CD4-positive, alpha-beta memory T cell (primary cell): ENCODE results near the gene ZNF117. TPM values are rescaled to one million over a fixed set of nuclear protein-coding genes. Genes with fewer than 3 reads are reported as not detected.
A peak's percentile ranks its signal among the peaks of the same experiment; 100 is the strongest.
"Not testable (repeated sequence)": the region's sequence is repeated elsewhere in the genome, so short reads cannot be mapped to it uniquely, and the experiment has no call there.

ENCODE experiments used
- CTCF ChIA-PET: fragments of 350-600 bp; sonication (Branson Sonifier 250); formaldehyde crosslinking; loops from one replicate; lab custom pipeline; 2021; ENCODE audit warnings: inconsistent platforms; ENCODE audit not compliant: partially characterized antibody; lab: Charles Lee
- POLR2A ChIA-PET: fragments of 350-600 bp; sonication (Branson Sonifier 250); formaldehyde crosslinking; loops from one replicate; lab custom pipeline; 2021; ENCODE audit not compliant: partially characterized antibody; lab: Charles Lee
- DNase-seq, 5 donors: peaks; one replicate each; pipeline versions ENCODE4 v3.0.0 to v3.0.0-alpha.2; 2020 to 2022; ENCODE audit warnings: mixed read lengths in 1 of 5
- H3K27ac ChIP-seq: one replicate; pipeline ENCODE4 v1.7.0; 2013; ENCODE audit warnings: low read depth, low read length
- H3K27me3 ChIP-seq: 2 replicates; pipeline ENCODE4 v1.7.0; 2013; ENCODE audit warnings: mild to moderate bottlenecking, low read length, moderate library complexity; ENCODE audit not compliant: insufficient read depth
- H3K36me3 ChIP-seq: 2 replicates; pipeline ENCODE4 v1.7.0; 2013; ENCODE audit warnings: mild to moderate bottlenecking, low read length, moderate library complexity; ENCODE audit not compliant: insufficient read depth
- H3K4me1 ChIP-seq: 2 replicates; pipeline ENCODE4 v1.7.0; 2013; ENCODE audit warnings: mild to moderate bottlenecking, low read length, moderate library complexity; ENCODE audit not compliant: insufficient read depth
- H3K4me3 ChIP-seq, 2 donors: one replicate each; pipeline ENCODE4 v1.7.0; 2013; ENCODE audit warnings: low read length in 2 of 2, mild to moderate bottlenecking in 1 of 2
- H3K9me3 ChIP-seq, 2 donors: one replicate each; pipeline ENCODE4 v1.7.0; 2013; ENCODE audit warnings: low read length in 2 of 2, control low read depth in 1 of 2; ENCODE audit not compliant: control insufficient read depth in 1 of 2
- H3K27ac Mint-ChIP-seq, 7 donors: one replicate each; pipeline ENCODE4 v1.8.0; 2020 to 2021; ENCODE audit warnings: mixed read lengths in 7 of 7, mild to moderate bottlenecking in 6 of 7, inconsistent platforms in 3 of 7, moderate library complexity in 3 of 7
- H3K27me3 Mint-ChIP-seq, 2 donors: one replicate each; pipeline ENCODE4 v1.8.0; 2020 to 2021; ENCODE audit warnings: mixed read lengths in 2 of 2
- H3K36me3 Mint-ChIP-seq, 2 donors: one replicate each; pipeline ENCODE4 v1.8.0; 2020 to 2021; ENCODE audit warnings: mixed read lengths in 2 of 2, inconsistent platforms in 1 of 2, mild to moderate bottlenecking in 1 of 2
- H3K4me1 Mint-ChIP-seq, 4 donors: one replicate each; pipeline ENCODE4 v1.8.0; 2020 to 2021; ENCODE audit warnings: mixed read lengths in 4 of 4, mild to moderate bottlenecking in 1 of 4
- H3K4me3 Mint-ChIP-seq, 8 donors: one replicate each; pipeline ENCODE4 v1.8.0; 2020 to 2021; ENCODE audit warnings: mixed read lengths in 8 of 8, mild to moderate bottlenecking in 7 of 8, moderate library complexity in 6 of 8, inconsistent platforms in 3 of 8
- H3K9me3 Mint-ChIP-seq, 8 donors: one replicate each; pipeline ENCODE4 v1.8.0; 2020 to 2021; ENCODE audit warnings: mixed read lengths in 8 of 8, mild to moderate bottlenecking in 5 of 8, inconsistent platforms in 3 of 8, moderate library complexity in 1 of 8
- intact Hi-C: fragments of 100-400 bp; cut with micrococcal nuclease; formaldehyde crosslinking; loops from one replicate; pipeline ENCODE4 v1.15.1; 2023
- polyA plus RNA-seq, 2 donors: library from polyadenylated mRNA; unstranded; fragments of 300-500 nt; fragmentation: Illumina TruSeq; gene quantifications; one replicate each; pipeline ENCODE4 v1.2.3, GENCODE V29; 2021
- total RNA-seq, 2 experiments: library from RNA; stranded (reverse); gene quantifications; one replicate each; pipeline ENCODE4 v1.2.3, GENCODE V29; 2021

ZNF117 gene
- total and polyA plus RNA-seq, 4 experiments from 2014 or later = 0.78 to 5.3 (median 3.0) TPM

DNA sequence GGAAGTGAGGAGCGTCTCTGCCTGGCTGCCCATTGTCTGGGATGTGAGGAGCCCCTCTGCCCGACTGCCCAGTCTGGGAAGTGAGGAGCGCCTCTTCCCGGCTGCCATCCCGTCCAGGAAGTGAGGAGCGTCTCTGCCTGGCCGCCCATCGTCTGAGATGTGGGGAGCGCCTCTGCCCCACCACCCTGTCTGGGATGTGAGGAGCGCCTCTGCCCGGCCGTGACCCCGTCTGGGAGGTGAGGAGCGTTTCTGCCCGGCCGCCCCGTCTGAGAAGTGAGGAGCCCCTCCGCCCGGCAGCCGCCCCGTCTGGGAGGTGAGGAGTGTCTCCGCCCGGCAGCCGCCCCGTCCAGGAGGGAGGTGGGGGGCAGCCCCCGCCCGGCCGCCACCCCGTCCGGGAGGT is 42.6 kb upstream of the ZNF117 start:
- H3K9me3 ChIP-seq, CTCF ChIA-PET, H3K27ac ChIP-seq, intact Hi-C loops, H3K4me3 ChIP-seq, H3K4me1 Mint-ChIP-seq, POLR2A ChIA-PET, H3K4me1 ChIP-seq, H3K27ac Mint-ChIP-seq, H3K36me3 ChIP-seq, H3K4me3 Mint-ChIP-seq, H3K36me3 Mint-ChIP-seq, H3K27me3 ChIP-seq, DNase-seq, H3K27me3 Mint-ChIP-seq, H3K9me3 Mint-ChIP-seq: not testable (repeated sequence)

DNA sequence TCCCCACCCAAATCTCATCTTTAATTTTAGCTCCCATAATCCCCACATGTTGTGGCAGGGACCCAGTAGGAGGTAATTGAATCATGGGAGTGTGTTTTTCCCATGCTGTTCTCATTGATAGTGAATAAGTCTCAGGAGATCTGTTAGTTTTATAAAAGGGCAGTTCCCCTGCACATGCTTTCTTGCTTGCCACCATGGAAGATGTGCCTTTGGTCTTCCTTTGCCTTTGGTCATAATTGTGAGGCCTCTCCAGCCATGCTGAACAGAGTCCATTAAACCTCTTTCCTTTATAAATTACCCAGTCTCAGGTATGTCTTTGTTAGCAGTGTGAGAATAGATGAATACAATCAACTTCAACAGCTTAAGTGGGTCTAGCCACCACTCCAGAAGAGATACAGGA is 34.2 kb upstream of the ZNF117 start:
- H3K36me3 Mint-ChIP-seq, H3K4me1 Mint-ChIP-seq, H3K27ac ChIP-seq, H3K36me3 ChIP-seq, H3K27me3 ChIP-seq, H3K9me3 ChIP-seq, H3K27ac Mint-ChIP-seq, DNase-seq, H3K4me3 ChIP-seq, H3K27me3 Mint-ChIP-seq, H3K4me1 ChIP-seq, H3K9me3 Mint-ChIP-seq, H3K4me3 Mint-ChIP-seq, POLR2A ChIA-PET, intact Hi-C loops: not testable (repeated sequence)
- CTCF ChIA-PET = interaction anchor here (0.6 kb wide), 1 partner anchor 1392 kb away, joined by 4 read pairs; no protein-coding TSS in a partner anchor

DNA sequence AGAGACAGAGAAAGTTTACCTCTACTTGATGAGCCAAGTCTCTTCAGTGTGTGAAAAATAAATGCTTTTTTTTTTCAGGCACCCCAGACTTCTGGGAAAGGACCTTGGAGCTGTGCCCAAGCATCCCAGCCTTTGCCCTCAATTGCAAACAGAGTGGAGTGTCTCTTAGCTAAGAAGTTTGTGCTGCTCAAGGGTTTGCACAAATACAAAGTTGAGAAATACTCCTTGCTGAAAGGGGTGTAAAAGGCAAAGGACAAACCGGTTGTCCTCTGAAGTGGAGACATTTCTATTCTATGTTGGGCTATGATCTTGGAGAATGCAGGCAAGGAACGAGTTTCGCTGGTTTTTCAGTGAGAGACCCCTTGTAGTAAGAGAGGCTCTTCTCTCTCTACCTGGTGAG is 30.1 kb upstream of the ZNF117 start:
- H3K27ac Mint-ChIP-seq, H3K4me3 Mint-ChIP-seq, H3K36me3 ChIP-seq, H3K36me3 Mint-ChIP-seq, H3K4me3 ChIP-seq, H3K9me3 Mint-ChIP-seq, intact Hi-C loops, H3K27me3 ChIP-seq, H3K27ac ChIP-seq, H3K9me3 ChIP-seq, H3K27me3 Mint-ChIP-seq, H3K4me1 ChIP-seq, CTCF ChIA-PET, H3K4me1 Mint-ChIP-seq, DNase-seq, POLR2A ChIA-PET: not testable (repeated sequence)

DNA sequence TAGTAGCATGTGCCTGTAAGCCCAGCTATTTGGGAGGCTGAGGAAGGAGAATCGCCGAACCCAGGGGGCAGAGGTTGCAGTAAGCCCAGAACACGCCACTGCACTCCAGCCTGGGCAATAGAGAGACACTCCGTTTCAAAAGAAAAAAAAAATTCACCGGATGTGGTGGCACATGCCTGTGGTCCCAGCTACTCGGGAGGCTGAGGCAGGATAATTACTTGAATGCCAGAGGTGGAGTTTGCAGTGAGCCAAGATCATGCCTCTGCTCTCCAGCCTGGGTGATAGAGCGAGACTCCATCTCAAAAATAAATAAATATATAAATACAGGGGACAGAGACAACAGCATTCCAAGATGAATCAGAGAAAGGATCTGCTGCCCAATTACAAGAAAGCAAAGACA is 19.0 kb upstream of the ZNF117 start:
- Mint-ChIP-seq H3K36me3 (peaks cover under 1 to 13% of the 10 kb centered on the region in 2 donors), H3K4me1 (peaks cover 12 to 22% (median 17%) of the 10 kb centered on the region in 4 donors)
- H3K9me3 ChIP-seq, DNase-seq, H3K9me3 Mint-ChIP-seq, H3K27ac Mint-ChIP-seq, H3K36me3 ChIP-seq, H3K27me3 Mint-ChIP-seq, H3K4me3 Mint-ChIP-seq, CTCF ChIA-PET, H3K4me3 ChIP-seq, POLR2A ChIA-PET, H3K27me3 ChIP-seq, H3K27ac ChIP-seq: not testable (repeated sequence)
- H3K4me1 ChIP-seq = peaks cover 18% of the 10 kb centered on the region
- intact Hi-C loops = loop anchor here (5.0 to 10.0 kb wide), 3 partner anchors 123 to 345 kb away; partner anchors contain the start of genes ZNF107 and ZNF138

DNA sequence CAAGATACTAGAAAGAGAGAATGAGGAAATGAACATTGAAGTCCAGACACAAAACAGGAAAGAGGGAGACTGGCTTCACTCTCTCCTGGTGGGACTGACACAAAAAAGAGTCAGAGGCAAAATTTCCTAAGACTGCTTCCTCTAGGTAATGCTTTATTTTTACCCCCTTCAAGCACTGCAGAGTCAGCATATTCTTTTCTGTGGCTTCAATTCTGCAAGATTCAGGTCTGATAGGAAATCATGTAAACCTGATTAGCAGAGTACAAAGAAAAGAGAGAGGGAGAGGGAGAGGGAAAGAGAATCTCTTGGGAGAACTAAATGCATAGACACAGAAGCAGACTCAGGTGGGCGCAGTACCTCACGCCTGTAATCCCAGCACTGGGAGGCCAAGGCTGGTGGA is 18.6 kb upstream of the ZNF117 start:
- H3K4me3 ChIP-seq, H3K9me3 ChIP-seq, H3K27me3 ChIP-seq, H3K27ac ChIP-seq, POLR2A ChIA-PET, H3K27ac Mint-ChIP-seq, CTCF ChIA-PET, DNase-seq, H3K9me3 Mint-ChIP-seq, H3K27me3 Mint-ChIP-seq, H3K36me3 ChIP-seq, H3K4me3 Mint-ChIP-seq: not testable (repeated sequence)
- intact Hi-C loops = loop anchor here (5.0 to 10.0 kb wide), 3 partner anchors 122 to 345 kb away; partner anchors contain the start of genes ZNF107 and ZNF138
- Mint-ChIP-seq H3K4me1 (peaks cover 17 to 27% (median 22%) of the 10 kb centered on the region in 4 donors), H3K36me3 (peaks cover 6 to 18% of the 10 kb centered on the region in 2 donors)
- peaks cover 23% of the 10 kb centered on the region for H3K4me1 ChIP-seq

DNA sequence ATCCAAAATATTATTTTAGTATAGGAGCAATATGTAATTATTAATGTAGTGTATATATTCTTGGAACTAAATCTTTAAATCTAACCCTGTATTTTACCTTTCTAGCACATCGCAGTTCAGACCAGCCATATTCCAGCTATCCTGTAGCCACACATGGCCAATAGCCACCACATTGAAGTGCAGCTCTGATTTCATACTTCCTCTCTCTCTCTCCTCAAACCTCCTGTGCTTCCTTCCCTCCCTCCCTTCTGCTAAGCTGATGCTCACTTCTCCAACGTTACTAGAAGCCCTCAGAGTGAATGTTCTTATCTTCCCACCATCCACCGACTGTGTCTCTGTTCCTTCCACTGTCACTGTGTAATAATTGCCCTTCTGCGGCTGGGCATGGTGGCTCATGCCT is 16.2 kb upstream of the ZNF117 start:
- Mint-ChIP-seq H3K4me1 (peaks cover 26 to 47% (median 37%) of the 10 kb centered on the region in 4 donors), H3K36me3 (peaks cover 28 to 35% of the 10 kb centered on the region in 2 donors), H3K4me3 (peak overlapping the region; percentile 70 to 97 (median 96)), H3K9me3 (peaks cover 0 to 14% (median 2%) of the 10 kb centered on the region in 8 donors), H3K27ac (peak overlapping the region; percentile 90 to 98 (median 97))
- not testable (repeated sequence) for H3K9me3 ChIP-seq, H3K4me3 ChIP-seq, H3K36me3 ChIP-seq, H3K27me3 ChIP-seq, H3K27me3 Mint-ChIP-seq
- Histone ChIP-seq H3K27ac (peak overlapping the region; percentile 84), H3K4me1 (peaks cover 30% of the 10 kb centered on the region)
- CTCF ChIA-PET = interaction anchor here (1.0 to 2.3 kb wide), 2 partner anchors 31 to 55 kb away, joined by 3 to 12 read pairs; no protein-coding TSS in a partner anchor
- intact Hi-C loops = loop anchor here (2.0 to 10.0 kb wide), 5 partner anchors 74 to 342 kb away; partner anchors contain the start of genes ZNF107, ZNF138 and ZNF273
- POLR2A ChIA-PET = interaction anchor here (0.9 to 2.7 kb wide), 17 partner anchors 9 to 1990 kb away, joined by 3 to 34 read pairs (median 5); partner anchors contain the start of genes TYW1, ZNF107, ZNF138 and ZNF273
- peak in 1 of 5 donors; percentile 10 for DNase-seq

DNA sequence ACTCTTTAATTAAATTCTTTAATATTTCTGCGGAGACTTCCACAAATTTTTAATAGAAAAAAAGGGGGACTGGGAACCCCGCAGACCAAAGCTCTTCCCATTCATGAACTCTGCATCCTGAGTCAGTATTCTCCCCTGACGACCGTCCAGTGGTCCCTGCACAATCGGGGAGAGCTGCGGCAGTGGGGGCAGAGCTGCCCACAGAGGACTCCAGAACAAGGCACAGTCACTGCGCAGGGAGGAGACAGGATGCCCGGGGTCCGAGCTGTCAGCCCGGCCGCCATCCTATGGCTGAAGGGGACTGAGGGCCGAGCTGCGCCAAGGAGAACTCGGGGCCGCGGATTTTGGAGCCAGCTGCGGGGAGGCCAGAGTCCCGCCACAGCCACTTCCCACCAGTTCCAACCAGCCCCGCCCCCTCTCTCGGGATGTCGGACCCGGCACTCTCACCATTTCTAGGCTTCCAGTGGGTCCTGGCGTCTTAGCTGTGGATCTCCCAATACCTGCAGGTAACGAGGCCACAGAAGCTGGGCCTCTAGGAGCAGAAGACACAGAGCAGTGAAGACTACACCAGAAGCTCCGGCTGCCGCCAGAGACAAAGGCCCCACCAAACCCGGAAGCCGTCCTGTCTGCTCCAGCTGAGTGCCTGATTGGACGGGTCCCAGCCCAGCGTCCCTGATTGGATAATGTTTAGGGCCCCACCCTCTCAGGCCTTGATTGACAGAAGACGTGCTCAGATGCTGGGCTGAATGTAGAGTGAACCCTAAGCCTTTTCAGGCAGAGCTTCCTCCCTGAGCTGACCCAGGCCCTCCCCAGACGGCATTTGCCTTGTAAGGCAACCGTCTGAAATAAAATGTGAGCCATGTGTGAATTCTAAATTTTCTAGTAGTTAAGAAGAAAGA is 15.5 kb upstream of the ZNF117 start, which contains the start of gene ERV3-1:
Gene ERV3-1, minus strand, starts transcription at position 594 of the 899 bp plus-strand sequence. CDS start 13,661 bp downstream, outside the sequence.
- H3K4me1 Mint-ChIP-seq = peaks cover 29 to 52% (median 42%) of the 10 kb centered on the region in 4 donors
- H3K36me3 ChIP-seq = peaks cover 3% of the 10 kb centered on the region
- H3K27me3 Mint-ChIP-seq = no peaks in the 10 kb centered on the region
- ChIA-PET CTCF (interaction anchor here (1.0 to 2.3 kb wide), 2 partner anchors 32 to 54 kb away, joined by 3 to 12 read pairs; no protein-coding TSS in a partner anchor), POLR2A (interaction anchor here (0.9 to 2.7 kb wide), 17 partner anchors 9 to 1990 kb away, joined by 3 to 34 read pairs (median 5); partner anchors contain the start of genes TYW1, ZNF107, ZNF138 and ZNF273)
- peak within 1 kb of the TSS; percentile 84 for H3K27ac ChIP-seq
- peak; percentile 91 to 98 (median 93) for DNase-seq
- H3K36me3 Mint-ChIP-seq = peaks cover 35 to 42% of the 10 kb centered on the region in 2 donors
- peaks cover 0 to 21% (median 8%) of the 10 kb centered on the region in 8 donors for H3K9me3 Mint-ChIP-seq
- H3K4me3 Mint-ChIP-seq = peak within 1 kb of the TSS; percentile 93 to 97 (median 96)
- intact Hi-C loops = loop anchor here (1.0 to 10.0 kb wide), 9 partner anchors 32 to 699 kb away; partner anchors contain the start of genes ZNF107, ZNF138, ZNF273 and ZNF92
- H3K4me3 ChIP-seq = peak within 1 kb of the TSS; percentile 79 to 95
- peaks cover 30% of the 10 kb centered on the region for H3K4me1 ChIP-seq
- no peaks in the 10 kb centered on the region for H3K27me3 ChIP-seq
- H3K27ac Mint-ChIP-seq = peak within 1 kb of the TSS; percentile 90 to 98 (median 97)
- peaks cover 0 to under 1% of the 10 kb centered on the region in 2 donors for H3K9me3 ChIP-seq
